ENCODE results near the gene KRTAP5-7. TPM values are rescaled to one million over a fixed set of nuclear protein-coding genes. Genes with fewer than 3 reads are reported as not detected.
"Not testable (repeated sequence)": the region's sequence is repeated elsewhere in the genome, so short reads cannot be mapped to it uniquely, and the experiment has no call there.

KRTAP5-7 gene
- total and polyA plus RNA-seq, 4 donors: 0.19 TPM; not detected in 3

DNA sequence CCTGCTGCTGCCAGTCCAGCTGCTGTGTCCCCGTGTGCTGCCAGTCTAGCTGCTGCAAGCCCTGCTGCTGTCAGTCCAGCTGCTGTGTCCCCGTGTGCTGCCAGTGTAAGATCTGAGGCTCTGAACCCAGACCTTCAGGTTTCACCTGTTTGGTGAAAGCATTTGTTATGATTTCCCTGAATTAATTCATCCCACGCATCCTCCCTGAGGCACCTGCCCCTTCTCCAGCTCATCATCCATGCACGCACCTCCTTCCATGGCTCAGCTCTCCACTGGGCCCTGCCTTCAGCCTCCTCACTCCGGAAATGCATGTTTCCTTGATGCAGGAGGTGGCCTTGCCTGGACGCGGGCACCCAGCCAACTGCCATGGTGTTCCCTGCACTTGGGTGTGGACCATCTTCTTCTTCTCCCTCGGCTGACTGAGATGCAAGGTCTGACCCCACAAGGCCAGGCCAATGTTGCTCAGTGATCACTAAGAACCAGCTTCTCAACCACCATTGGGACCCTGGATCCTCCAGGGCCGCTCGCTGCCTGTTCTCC lies 39.1 kb downstream of the KRTAP5-7 start:
- no peak overlapping the region for H3K27ac ChIP-seq (ENCODE audit: low read depth in 1 of 2, low read length in 2 of 2)
- H3K4me3 ChIP-seq (ENCODE audit: low read depth in 1 of 3, low read length in 3 of 3): no peak overlapping the region
- no peak overlapping the region for H3K9ac ChIP-seq (ENCODE audit: low read depth in 1 of 2, low read length in 2 of 2)
- no peaks in the 10 kb centered on the region for H3K9me3 ChIP-seq (ENCODE audit: control insufficient read depth in 4 of 4, low read length in 3 of 4)
- H3K36me3 ChIP-seq (ENCODE audit: control insufficient read depth in 4 of 4, insufficient read depth in 3 of 4, low read depth in 1 of 4, low read length in 3 of 4): no peaks in the 10 kb centered on the region
- peaks cover 0 to 4% (median 3%) of the 10 kb centered on the region in 4 donors for H3K4me1 ChIP-seq (ENCODE audit: control insufficient read depth in 4 of 4, insufficient read depth in 4 of 4, low read length in 3 of 4)
- 80% methylated on average over 10 of the region's 10 CpGs for WGBS
- no peak for DNase-seq (ENCODE audit: low spot score)
- TF ChIP-seq, protein P1, sequence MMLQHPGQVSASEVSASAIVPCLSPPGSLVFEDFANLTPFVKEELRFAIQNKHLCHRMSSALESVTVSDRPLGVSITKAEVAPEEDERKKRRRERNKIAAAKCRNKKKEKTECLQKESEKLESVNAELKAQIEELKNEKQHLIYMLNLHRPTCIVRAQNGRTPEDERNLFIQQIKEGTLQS (IDR thresholded peaks at IDR 0.05): no peak
- no peak for TF ChIP-seq RXRA (IDR thresholded peaks at IDR 0.05)
- no peak for TF ChIP-seq HNF4A (conservative IDR thresholded peaks at IDR 0.05)
- TF ChIP-seq, protein P2, sequence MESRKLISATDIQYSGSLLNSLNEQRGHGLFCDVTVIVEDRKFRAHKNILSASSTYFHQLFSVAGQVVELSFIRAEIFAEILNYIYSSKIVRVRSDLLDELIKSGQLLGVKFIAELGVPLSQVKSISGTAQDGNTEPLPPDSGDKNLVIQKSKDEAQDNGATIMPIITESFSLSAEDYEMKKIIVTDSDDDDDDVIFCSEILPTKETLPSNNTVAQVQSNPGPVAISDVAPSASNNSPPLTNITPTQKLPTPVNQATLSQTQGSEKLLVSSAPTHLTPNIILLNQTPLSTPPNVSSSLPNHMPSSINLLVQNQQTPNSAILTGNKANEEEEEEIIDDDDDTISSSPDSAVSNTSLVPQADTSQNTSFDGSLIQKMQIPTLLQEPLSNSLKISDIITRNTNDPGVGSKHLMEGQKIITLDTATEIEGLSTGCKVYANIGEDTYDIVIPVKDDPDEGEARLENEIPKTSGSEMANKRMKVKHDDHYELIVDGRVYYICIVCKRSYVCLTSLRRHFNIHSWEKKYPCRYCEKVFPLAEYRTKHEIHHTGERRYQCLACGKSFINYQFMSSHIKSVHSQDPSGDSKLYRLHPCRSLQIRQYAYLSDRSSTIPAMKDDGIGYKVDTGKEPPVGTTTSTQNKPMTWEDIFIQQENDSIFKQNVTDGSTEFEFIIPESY (IDR thresholded peaks at IDR 0.05): no peak
- TF ChIP-seq EGR1 (IDR thresholded peaks at IDR 0.05; ENCODE audit: low read depth in 2 of 2): no peak
- TF ChIP-seq FOXA2 (IDR thresholded peaks at IDR 0.05): no peak
- TF ChIP-seq TAF1 (conservative IDR thresholded peaks at IDR 0.05): no peak
- TF ChIP-seq FOXA1 (IDR thresholded peaks at IDR 0.05): no peak
- no peaks in the 10 kb centered on the region for H3K27me3 ChIP-seq (ENCODE audit: control insufficient read depth in 4 of 4, insufficient read depth in 4 of 4, low read length in 3 of 4)

DNA sequence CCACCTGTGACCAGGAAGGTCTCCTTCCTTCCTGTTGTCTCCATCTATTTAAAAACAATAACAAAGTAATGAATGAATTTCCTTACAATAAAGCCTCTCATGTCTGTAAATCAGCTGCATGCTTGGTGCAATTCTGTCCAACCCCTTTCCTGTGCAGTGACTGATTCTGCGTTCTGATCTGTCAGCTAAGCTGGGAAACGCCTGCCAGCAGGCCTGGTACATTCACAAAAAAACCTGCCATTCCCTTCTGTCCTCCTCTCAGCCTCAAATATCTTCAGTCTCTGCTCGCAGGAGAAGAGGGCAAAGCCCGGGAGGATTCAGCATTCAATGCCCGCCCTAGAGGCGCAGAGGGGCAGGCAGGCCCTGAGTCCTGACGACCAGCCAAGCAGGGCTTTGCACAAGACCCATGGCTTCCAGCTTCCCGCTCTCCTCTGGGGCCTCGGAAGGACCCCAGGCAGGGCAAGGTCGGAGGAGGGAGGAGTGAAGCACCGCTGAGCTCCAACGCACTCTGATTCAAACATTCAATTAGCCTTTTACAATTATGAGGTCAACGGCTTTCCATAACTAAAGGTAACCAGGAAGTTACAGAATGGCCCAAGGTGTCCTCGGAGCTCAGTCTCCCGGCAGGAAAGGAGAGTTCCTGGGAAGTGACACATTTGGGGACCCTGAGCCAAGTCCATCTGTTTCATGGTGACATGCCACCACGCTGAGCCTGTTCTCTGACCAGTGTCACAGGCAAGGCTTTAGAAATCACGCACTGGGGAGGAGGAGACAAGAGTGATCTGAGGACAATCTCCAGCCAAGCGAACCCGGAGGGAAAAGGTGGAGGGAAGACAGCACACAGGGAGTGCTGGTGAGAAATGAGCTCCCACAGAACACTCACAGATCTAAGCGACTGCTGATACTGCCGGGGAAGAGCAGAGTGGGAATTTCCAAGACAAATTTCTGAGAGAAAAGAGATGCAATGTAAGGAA lies 39.8 kb downstream of the KRTAP5-7 start:
- not testable (repeated sequence) for H3K27ac ChIP-seq (ENCODE audit: low read depth in 1 of 2, low read length in 2 of 2); H3K36me3 ChIP-seq (ENCODE audit: control insufficient read depth in 4 of 4, insufficient read depth in 3 of 4, low read depth in 1 of 4, low read length in 3 of 4); H3K4me1 ChIP-seq (ENCODE audit: control insufficient read depth in 4 of 4, insufficient read depth in 4 of 4, low read length in 3 of 4); H3K4me3 ChIP-seq (ENCODE audit: low read depth in 1 of 3, low read length in 3 of 3); DNase-seq (ENCODE audit: low spot score); H3K27me3 ChIP-seq (ENCODE audit: control insufficient read depth in 4 of 4, insufficient read depth in 4 of 4, low read length in 3 of 4); H3K9ac ChIP-seq (ENCODE audit: low read depth in 1 of 2, low read length in 2 of 2); H3K9me3 ChIP-seq (ENCODE audit: control insufficient read depth in 4 of 4, low read length in 3 of 4)
- 76% methylated on average over 19 of the region's 21 CpGs for WGBS

DNA sequence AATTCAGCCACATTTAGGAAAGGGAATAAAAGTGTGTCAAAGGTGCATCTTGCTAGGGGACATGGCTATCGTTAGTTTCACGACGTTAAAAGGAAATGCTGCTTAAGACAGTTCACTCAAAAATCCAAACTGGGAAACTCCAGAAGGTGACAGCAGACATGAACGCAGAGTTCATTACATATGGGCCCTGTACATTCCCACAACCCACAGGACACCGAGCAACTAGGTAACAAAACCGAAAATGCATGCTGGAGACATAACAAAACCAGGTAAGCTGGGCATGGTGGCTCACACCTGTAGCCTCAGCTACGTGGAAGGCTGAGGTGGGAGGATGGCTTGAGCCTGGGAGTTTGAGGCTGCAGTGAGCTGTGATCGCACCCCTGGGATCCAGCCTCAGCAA lies 40.6 kb downstream of the KRTAP5-7 start:
- 80% methylated on average over 8 of the region's 8 CpGs for WGBS
- H3K27me3 ChIP-seq (ENCODE audit: control insufficient read depth in 4 of 4, insufficient read depth in 4 of 4, low read length in 3 of 4); H3K27ac ChIP-seq (ENCODE audit: low read depth in 1 of 2, low read length in 2 of 2); H3K9ac ChIP-seq (ENCODE audit: low read depth in 1 of 2, low read length in 2 of 2); H3K9me3 ChIP-seq (ENCODE audit: control insufficient read depth in 4 of 4, low read length in 3 of 4); DNase-seq (ENCODE audit: low spot score); H3K4me1 ChIP-seq (ENCODE audit: control insufficient read depth in 4 of 4, insufficient read depth in 4 of 4, low read length in 3 of 4); H3K36me3 ChIP-seq (ENCODE audit: control insufficient read depth in 4 of 4, insufficient read depth in 3 of 4, low read depth in 1 of 4, low read length in 3 of 4); H3K4me3 ChIP-seq (ENCODE audit: low read depth in 1 of 3, low read length in 3 of 3): not testable (repeated sequence)

DNA sequence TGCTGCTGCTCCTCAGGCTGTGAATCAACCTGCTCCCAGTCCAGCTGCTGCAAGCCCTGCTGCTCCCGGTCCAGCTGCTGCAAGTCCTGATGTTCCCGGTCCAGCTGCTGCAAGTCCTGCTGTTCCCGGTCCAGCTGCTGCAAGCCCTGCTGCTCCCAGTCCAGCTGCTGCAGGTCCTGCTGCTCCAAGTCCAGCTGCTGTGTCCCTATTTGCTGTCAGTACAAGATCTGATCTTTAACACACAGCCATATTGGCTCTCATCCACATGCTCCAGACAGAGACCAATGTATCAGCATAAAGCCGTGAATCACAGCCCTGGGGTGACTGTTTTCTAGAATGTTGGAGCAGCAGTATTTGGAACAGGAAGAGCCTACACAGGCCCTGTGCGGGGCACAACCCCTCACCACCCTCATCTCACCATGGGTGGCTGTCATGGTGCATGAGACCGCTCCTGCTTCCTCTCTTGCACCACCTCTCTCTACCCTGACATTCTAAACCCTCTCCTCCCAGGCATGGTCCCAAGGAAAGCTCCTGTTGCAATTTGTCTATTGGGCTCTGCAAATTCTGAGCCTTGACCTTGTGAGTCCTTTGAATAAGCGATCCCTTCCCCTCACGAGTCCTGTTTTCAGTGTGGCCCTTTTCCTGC lies 41.8 kb downstream of the KRTAP5-7 start:
- no peaks in the 10 kb centered on the region for H3K36me3 ChIP-seq (ENCODE audit: control insufficient read depth in 4 of 4, insufficient read depth in 3 of 4, low read depth in 1 of 4, low read length in 3 of 4)
- no peaks in the 10 kb centered on the region for H3K9me3 ChIP-seq (ENCODE audit: control insufficient read depth in 4 of 4, low read length in 3 of 4)
- WGBS: 78% methylated on average over 8 of the region's 8 CpGs
- no peaks in the 10 kb centered on the region for H3K27me3 ChIP-seq (ENCODE audit: control insufficient read depth in 4 of 4, insufficient read depth in 4 of 4, low read length in 3 of 4)
- no peak overlapping the region for H3K9ac ChIP-seq (ENCODE audit: low read depth in 1 of 2, low read length in 2 of 2)
- no peak overlapping the region for H3K4me3 ChIP-seq (ENCODE audit: low read depth in 1 of 3, low read length in 3 of 3)
- no peak for TF ChIP-seq HNF4A (conservative IDR thresholded peaks at IDR 0.05)
- no peak for TF ChIP-seq JUND (IDR thresholded peaks at IDR 0.05)
- TF ChIP-seq, protein P3, sequence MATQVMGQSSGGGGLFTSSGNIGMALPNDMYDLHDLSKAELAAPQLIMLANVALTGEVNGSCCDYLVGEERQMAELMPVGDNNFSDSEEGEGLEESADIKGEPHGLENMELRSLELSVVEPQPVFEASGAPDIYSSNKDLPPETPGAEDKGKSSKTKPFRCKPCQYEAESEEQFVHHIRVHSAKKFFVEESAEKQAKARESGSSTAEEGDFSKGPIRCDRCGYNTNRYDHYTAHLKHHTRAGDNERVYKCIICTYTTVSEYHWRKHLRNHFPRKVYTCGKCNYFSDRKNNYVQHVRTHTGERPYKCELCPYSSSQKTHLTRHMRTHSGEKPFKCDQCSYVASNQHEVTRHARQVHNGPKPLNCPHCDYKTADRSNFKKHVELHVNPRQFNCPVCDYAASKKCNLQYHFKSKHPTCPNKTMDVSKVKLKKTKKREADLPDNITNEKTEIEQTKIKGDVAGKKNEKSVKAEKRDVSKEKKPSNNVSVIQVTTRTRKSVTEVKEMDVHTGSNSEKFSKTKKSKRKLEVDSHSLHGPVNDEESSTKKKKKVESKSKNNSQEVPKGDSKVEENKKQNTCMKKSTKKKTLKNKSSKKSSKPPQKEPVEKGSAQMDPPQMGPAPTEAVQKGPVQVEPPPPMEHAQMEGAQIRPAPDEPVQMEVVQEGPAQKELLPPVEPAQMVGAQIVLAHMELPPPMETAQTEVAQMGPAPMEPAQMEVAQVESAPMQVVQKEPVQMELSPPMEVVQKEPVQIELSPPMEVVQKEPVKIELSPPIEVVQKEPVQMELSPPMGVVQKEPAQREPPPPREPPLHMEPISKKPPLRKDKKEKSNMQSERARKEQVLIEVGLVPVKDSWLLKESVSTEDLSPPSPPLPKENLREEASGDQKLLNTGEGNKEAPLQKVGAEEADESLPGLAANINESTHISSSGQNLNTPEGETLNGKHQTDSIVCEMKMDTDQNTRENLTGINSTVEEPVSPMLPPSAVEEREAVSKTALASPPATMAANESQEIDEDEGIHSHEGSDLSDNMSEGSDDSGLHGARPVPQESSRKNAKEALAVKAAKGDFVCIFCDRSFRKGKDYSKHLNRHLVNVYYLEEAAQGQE (IDR thresholded peaks at IDR 0.05): no peak
- TF ChIP-seq RXRA (IDR thresholded peaks at IDR 0.05): no peak
- no peak for TF ChIP-seq HNF4G (IDR thresholded peaks at IDR 0.05)
- no peak for TF ChIP-seq GABPA (IDR thresholded peaks at IDR 0.05 in 1 of 2, conservative IDR thresholded peaks at IDR 0.05 in 1 of 2)
- TF ChIP-seq, protein P4, sequence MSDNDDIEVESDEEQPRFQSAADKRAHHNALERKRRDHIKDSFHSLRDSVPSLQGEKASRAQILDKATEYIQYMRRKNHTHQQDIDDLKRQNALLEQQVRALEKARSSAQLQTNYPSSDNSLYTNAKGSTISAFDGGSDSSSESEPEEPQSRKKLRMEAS (IDR thresholded peaks at IDR 0.05): no peak
- TF ChIP-seq RAD21 (IDR thresholded peaks at IDR 0.05): no peak
- no peak for TF ChIP-seq EGR1 (IDR thresholded peaks at IDR 0.05; ENCODE audit: low read depth in 2 of 2)
- TF ChIP-seq TAF1 (conservative IDR thresholded peaks at IDR 0.05): no peak
- no peak for DNase-seq (ENCODE audit: low spot score)
- H3K27ac ChIP-seq (ENCODE audit: low read depth in 1 of 2, low read length in 2 of 2): no peak overlapping the region
- H3K4me1 ChIP-seq (ENCODE audit: control insufficient read depth in 4 of 4, insufficient read depth in 4 of 4, low read length in 3 of 4): peaks cover 0 to 3% (median 2%) of the 10 kb centered on the region in 4 donors
